Smooth muscle cell of bladder (primary cell): ENCODE measurements around the gene SRP14. TPM values are rescaled to one million over a fixed set of nuclear protein-coding genes. Genes with fewer than 3 reads are reported as not detected.

Experiments used
- total RNA-seq: library from RNA; depleted of rRNA; stranded (reverse); fragments of >200 nt; gene quantifications from 2 replicates; pipeline ENCODE4 v1.2.3, GENCODE V29; 2014

The SRP14 gene, protein sequence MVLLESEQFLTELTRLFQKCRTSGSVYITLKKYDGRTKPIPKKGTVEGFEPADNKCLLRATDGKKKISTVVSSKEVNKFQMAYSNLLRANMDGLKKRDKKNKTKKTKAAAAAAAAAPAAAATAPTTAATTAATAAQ
- 213 and 285 TPM in 2 replicates for total RNA-seq

DNA sequence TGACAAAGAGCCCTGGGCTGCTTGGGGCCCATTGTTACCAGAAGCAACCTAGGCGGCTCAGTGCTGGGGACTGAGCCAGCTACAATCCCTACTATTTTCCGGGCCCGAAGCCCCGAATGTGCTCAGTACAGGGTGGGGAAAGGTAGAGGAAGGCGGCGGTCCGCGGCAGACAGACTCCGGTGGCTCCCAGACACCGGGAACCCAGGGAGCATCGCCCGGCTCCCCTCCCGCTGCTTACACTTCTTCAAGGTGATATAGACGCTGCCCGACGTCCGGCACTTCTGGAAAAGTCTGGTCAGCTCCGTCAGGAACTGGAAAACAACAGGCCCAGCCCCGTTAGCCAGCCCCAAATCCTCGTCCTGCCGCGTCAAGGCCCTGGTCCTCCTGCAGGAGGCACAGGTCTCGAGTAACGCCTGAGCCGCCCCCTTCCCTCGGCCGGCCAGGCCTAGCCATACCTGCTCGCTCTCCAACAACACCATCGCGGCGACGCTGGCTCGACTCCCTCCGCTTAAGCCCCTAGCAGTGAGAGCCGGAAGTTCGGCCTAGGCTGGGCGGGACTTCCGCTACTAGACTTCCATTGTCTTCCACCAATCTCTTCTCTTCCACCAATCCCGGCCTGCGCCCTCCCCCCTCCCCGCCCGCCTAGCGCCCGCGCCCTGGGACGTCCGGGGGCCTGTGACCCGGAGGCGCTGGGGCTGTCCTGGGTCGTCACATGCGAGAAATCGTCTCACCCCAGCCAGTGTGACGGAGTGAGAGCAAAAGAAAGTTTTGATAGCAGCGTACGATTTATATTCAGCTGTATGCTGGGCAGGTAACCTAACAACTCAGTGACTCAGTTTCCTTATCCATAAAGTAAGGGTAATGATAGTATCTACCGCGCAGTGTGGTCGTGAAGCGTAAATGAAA lies at the start of gene SRP14:
Gene SRP14 (minus strand): TSS at position 544 of the 906 bp plus-strand sequence. CDS start 65 bp downstream, at position 479.

Other genes starting within 250 kb of the SRP14 start
- gene GPR176, start 118.9 kb downstream of the SRP14 start, total RNA-seq, result 99.7 and 108 TPM in 2 replicates
- 59.4 and 62.0 TPM in 2 replicates for gene EIF2AK4, start 105.1 kb downstream of the SRP14 start, total RNA-seq
- 4.6 and 5.3 TPM in 2 replicates for gene BMF, start 69.7 kb upstream of the SRP14 start, total RNA-seq
- gene BUB1B, start 121.9 kb upstream of the SRP14 start, total RNA-seq, result 2.4 and 2.9 TPM in 2 replicates
- not detected in 2 replicates for gene PAK6, start 199.9 kb upstream of the SRP14 start, total RNA-seq
- gene ANKRD63, start 243.9 kb upstream of the SRP14 start, total RNA-seq, result not detected in 2 replicates